GM18519 (cell line): ENCODE measurements around the gene PLEKHA6.

Experiments used
- ATAC-seq: cut with Tn5 transposase; IDR thresholded peaks from one replicate; pipeline ENCODE4 v1.9.1; 2021; ENCODE audit warnings: mild to moderate bottlenecking, moderate library complexity; ENCODE audit not compliant: unreplicated experiment, low FRiP score

The PLEKHA6 gene

GRCh38 chr1:204222006-204222763 is 137.5 kb downstream of the PLEKHA6 start:
- no peak for ATAC-seq

- no peak for ATAC-seq
Measured at GRCh38 chr1:204221271-204221670, 138.5 kb downstream of the PLEKHA6 start.

GRCh38 chr1:204219971-204220616 is 139.6 kb downstream of the PLEKHA6 start:
- ATAC-seq, result no peak

DNA sequence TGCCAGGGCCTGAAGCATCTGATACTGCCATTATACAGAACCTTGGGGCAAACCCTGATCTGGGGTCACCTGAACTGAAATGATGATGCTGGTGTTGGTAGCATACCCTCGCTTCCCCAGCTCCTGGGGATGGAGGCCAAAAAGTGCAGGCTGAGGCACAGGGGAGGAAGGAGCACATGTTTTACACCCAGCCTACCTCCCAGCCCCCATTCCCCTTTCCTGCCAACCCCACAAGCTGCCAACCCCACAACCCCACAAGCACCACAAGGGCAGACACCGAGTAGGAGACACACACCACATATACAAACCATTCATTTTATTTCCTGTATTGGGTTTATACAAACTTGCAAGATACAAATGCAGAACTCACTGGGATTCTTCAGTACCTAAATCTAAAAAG is 141.2 kb downstream of the PLEKHA6 start:
- ATAC-seq, result no peak

DNA sequence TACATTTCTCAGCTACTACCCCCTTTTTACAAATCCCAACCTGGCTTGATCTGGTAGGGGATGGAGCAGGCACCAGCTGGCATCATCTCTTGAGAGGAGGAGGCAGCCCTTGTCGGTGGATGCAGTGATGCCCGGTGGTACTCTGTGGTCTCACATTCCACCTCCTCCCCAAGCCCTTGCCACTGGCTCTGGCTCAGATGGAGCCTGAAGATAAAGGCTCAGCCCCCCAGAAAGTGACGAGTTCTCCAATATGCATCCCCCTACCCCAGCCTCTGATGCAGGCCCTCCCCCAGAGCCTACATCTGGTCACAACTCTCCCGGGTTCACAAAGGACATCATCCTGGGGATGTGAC is 142.1 kb downstream of the PLEKHA6 start:
- no peak for ATAC-seq

DNA sequence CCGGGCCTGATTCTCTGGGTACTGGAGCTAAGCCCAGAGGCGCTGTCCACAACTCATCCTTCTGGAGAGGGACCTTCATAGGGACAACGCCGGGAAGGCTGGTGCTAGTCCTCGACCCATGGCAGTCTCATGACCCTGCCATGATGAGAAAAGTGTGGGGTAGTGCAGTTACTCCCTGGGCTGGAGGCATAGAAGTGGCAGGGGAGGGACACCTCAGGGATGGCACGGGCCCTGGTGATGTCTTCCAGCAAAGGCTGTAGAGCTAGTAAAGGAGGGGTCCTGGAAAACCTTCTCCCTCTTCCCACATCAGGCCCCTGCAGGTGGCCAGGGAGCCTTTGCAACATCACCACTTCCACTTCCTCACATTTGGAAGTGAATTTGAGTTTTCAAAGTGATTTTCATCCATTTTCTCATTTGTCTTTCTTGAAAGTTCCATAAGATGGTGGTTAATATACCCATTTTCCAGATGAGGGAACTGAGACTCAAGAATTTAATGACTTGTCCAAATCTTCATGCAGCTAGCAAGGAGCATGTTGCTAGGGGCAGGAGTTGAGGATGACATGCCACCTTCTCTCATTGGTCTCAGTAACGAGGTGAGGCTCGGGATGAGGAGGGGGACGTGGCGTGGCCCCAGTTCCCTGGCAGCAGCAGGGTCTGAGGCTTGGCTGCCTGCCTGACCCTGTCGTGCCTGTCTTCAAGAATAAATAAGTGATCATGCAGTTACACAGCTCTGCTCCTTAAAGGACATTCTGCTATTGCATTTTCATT is 142.7 kb downstream of the PLEKHA6 start:
- no peak for ATAC-seq

DNA sequence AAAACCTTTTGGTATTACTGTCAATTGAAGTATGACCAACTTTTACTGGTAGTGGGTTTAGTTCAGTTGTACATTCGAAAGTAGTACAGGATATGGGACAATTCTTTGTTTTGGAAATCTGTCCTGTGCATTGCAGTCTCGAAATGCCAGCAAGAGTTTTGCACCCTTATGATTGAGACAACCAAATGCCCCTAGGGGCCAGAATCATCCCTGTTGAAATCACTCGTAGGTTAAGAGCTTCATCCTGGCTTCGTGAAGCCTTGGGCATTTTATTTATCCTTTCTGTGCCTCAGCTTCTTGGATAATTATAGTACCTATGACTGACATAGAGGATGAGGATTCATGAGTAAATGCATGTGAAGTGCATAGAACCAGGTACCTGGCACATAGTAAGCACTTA is 143.5 kb downstream of the PLEKHA6 start:
- ATAC-seq, result no peak

DNA sequence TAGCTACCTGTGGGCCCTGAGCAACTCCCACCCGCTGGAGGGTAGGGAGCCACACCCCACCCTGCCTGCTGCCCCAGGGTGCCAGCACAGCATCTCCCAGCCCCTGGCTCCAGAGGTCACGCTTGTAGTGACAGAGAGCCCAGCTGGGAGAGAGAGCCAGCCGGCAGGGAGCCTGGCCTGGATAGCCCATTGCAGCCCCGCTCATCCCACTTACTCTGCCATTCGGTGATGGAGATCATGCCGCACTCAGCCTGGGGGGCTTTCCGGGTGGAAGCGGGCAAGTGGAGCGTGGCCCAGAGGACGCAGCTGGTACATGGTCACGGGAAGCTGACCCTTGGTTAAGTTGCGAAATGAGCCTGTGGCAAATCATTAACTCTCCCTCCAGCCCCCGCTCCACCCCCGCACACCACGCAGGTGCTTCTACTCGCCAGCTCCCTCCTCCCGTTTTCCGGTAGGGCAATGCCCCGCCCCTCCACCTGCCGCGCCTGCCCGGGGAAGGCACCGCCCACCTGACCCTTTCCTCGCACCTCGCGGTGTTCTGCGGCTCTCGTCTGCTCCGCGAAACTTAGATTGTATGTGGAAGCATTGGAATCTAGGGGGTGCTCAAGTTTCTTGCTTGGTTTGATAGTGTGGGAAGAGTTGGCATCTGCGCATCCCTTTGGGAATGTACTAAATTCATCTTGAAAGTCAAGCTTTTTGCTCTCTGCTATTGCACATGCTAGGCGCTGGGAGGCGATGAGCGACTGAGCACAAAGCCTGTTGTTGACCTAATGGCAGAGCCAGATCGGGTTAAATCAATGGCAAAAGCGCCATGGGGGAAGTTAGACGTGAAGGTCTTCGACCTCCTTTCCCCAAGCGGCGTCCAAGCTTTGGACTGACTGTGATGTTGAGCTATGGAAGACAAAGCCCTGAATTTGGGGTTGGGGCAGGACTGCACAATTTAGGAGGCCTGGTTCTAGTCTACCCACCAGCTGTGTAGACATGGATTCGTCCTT is 145.8 kb downstream of the PLEKHA6 start, which contains the start of gene GOLT1A:
GOLT1A (minus strand) TSS at position 321 of the 995 bp plus-strand sequence; CDS start at position 239, 82 bp downstream.
- no peak for ATAC-seq

GRCh38 chr1:204212715-204213114 is 147.0 kb downstream of the PLEKHA6 start:
- ATAC-seq, result no peak

GRCh38 chr1:204211046-204211445 is 148.7 kb downstream of the PLEKHA6 start:
- ATAC-seq, result no peak

- ATAC-seq, result no peak
Measured at GRCh38 chr1:204207136-204207616, 152.6 kb downstream of the PLEKHA6 start.

GRCh38 chr1:204206121-204206520 is 153.6 kb downstream of the PLEKHA6 start:
- no peak for ATAC-seq

DNA sequence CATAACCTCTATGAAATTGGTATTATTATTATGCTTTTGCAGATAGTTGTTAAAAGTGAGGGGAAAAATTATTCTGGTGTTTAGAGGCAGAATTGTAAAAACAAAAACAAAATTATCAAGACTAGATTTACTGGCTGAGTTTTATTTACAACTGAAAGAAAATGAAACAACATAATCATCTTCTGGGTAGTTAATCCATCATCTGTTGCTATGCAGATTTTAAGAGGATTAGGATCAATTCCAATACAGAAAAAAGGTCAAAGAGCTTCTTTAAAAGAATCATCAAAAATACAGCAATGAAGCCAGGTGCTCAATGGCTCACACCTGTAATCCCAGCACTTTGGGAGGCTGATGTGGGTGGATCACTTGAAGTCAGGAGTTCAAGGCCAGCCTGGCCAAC is 154.2 kb downstream of the PLEKHA6 start:
- ATAC-seq, result no peak

DNA sequence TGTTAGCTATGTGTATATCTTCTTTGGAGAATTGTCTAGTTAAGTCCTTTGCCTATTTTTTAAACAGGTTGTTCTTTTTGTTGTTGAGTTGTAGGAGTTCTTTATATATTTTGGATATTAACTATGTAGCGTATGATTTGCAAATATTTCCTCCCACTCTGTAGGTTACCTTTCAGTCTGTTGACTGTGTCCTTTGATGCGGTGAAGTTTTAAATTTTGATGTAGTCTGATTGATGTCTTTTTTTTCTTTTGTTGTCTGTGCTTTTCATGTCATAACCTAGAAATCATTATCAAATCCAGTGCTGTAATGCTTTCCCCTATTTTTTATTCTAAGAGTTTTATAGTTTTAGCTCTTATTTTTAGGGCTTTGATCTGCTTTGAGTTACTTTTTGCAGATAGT is 154.8 kb downstream of the PLEKHA6 start:
- ATAC-seq, result no peak

GRCh38 chr1:204203206-204203767 is 156.4 kb downstream of the PLEKHA6 start:
- no peak for ATAC-seq

- no peak for ATAC-seq
Measured at GRCh38 chr1:204202481-204202880, 157.2 kb downstream of the PLEKHA6 start.

- ATAC-seq, result no peak
Measured at GRCh38 chr1:204201348-204202040, 158.2 kb downstream of the PLEKHA6 start.

- no peak for ATAC-seq
Measured at GRCh38 chr1:204199579-204199978, 160.2 kb downstream of the PLEKHA6 start.
